Panc1 (cell line): ENCODE results near the gene RPL36A. TPM values are rescaled to one million over a fixed set of nuclear protein-coding genes. Genes with fewer than 3 reads are reported as not detected.

ENCODE experiments used
- ATAC-seq: fragments of 200-7000 bp; cut with Tn5 transposase; 2 replicates; pipeline ENCODE4 v1.9.1; 2020; ENCODE audit warnings: mild to moderate bottlenecking, moderate library complexity
- BruUV-seq: library from RNA; stranded (reverse); fragments of 400-500 nt; replicated peaks from 2 replicates; lab custom pipeline; 2021; lab: Mats Ljungman, UMichigan
- CTCF ChIA-PET: fragments of 300-600 bp; sonication (Branson Sonifier 250); formaldehyde crosslinking; loops from one replicate; lab custom pipeline; 2022; ENCODE audit warnings: antibody characterized with exemption; lab: Charles Lee
- POLR2A ChIA-PET: fragments of 300-600 bp; sonication (Branson Sonifier 250); formaldehyde crosslinking; loops from one replicate; lab custom pipeline; 2022; ENCODE audit warnings: antibody characterized with exemption; lab: Charles Lee
- DNase-seq: peaks from one replicate; pipeline ENCODE4 v3.0.0-alpha.2; 2010; ENCODE audit warnings: low read depth, low spot score
- H3K27ac ChIP-seq: 2 replicates; pipeline ENCODE4 v1.5.1; 2011; ENCODE audit warnings: mild to moderate bottlenecking, low read length, inconsistent platforms
- H3K27me3 ChIP-seq: fragments of 200-500 bp; sonication (Bioruptor generic); 2 replicates; pipeline ENCODE4 v1.6.0; 2014; ENCODE audit warnings: low read length, inconsistent platforms; ENCODE audit not compliant: control insufficient read depth, insufficient read depth
- H3K36me3 ChIP-seq: fragments of 200-500 bp; sonication (Bioruptor generic); 2 replicates; pipeline ENCODE4 v1.5.1; 2014; ENCODE audit warnings: inconsistent platforms, mild to moderate bottlenecking, low read length, moderate library complexity; ENCODE audit not compliant: control insufficient read depth, insufficient read depth
- H3K4me1 ChIP-seq: 2 replicates; pipeline ENCODE4 v1.5.1; 2011; ENCODE audit warnings: inconsistent platforms, mild to moderate bottlenecking, low read length, moderate library complexity; ENCODE audit not compliant: control insufficient read depth, insufficient read depth
- H3K4me3 ChIP-seq, 2 experiments: 2 replicates each; pipeline ENCODE4 v1.5.1; 2011 to 2012; ENCODE audit warnings: low read depth in 2 of 2, low read length in 2 of 2, mild to moderate bottlenecking in 2 of 2, inconsistent platforms in 1 of 2, moderate library complexity in 1 of 2
- H3K9me3 ChIP-seq: fragments of 200-500 bp; sonication (Bioruptor generic); 2 replicates; pipeline ENCODE4 v1.5.1; 2014; ENCODE audit warnings: low read depth, mild to moderate bottlenecking, inconsistent platforms, low read length, moderate library complexity; ENCODE audit not compliant: control insufficient read depth, insufficient read depth
- CTCF ChIP-seq: fragments of 450-650 bp; IDR thresholded peaks from 2 replicates; pipeline ENCODE4 v1.5.1; 2017; ENCODE audit warnings: mild to moderate bottlenecking
- POLR2AphosphoS5 ChIP-seq: IDR thresholded peaks from 2 replicates; pipeline ENCODE4 v1.6.1; 2012; ENCODE audit warnings: mild to moderate bottlenecking, low read depth, low read length, moderate library complexity
- REST ChIP-seq, 2 experiments: IDR thresholded peaks; 2 replicates each; pipeline ENCODE4 v1.6.1; 2011 to 2012; ENCODE audit warnings: low read depth in 2 of 2, control low read depth in 1 of 2, low read length in 1 of 2, mild to moderate bottlenecking in 1 of 2, moderate library complexity in 1 of 2; ENCODE audit not compliant: insufficient read depth in 1 of 2
- SIN3A ChIP-seq: IDR thresholded peaks from 2 replicates; pipeline ENCODE4 v1.6.1; 2012; ENCODE audit warnings: low read depth, mild to moderate bottlenecking, low read length, moderate library complexity, borderline replicate concordance; ENCODE audit not compliant: insufficient read depth
- TCF7L2 ChIP-seq: IDR thresholded peaks from 2 replicates; pipeline ENCODE4 v1.6.1; 2011; ENCODE audit warnings: mild to moderate bottlenecking, low read depth, low read length, inconsistent platforms
- in situ Hi-C: cut with HindIII; loops from 2 replicates; pipeline ENCODE4 v1.10.0; 2016; ENCODE audit warnings: low sequenced_read_pairs, low pct_unique_long_range_greater_than_20kb
- intact Hi-C: fragments of 100-400 bp; cut with micrococcal nuclease; formaldehyde crosslinking; loops from one replicate; pipeline ENCODE4 v1.10.0; 2022; ENCODE audit not compliant: unreplicated experiment
- total RNA-seq: library from RNA; stranded (reverse); gene quantifications from one replicate; pipeline ENCODE4 v1.2.1, GENCODE V29; 2021; ENCODE audit not compliant: unreplicated experiment

The RPL36A gene
- total RNA-seq, 1 experiment from 2014 or later = 308 TPM

GRCh38 chrX:101409043-101409442 is 18.2 kb downstream of the RPL36A start:
- Histone ChIP-seq H3K27ac (peak overlapping the region; percentile 87), H3K27me3 (no peaks in the 10 kb centered on the region), H3K9me3 (no peaks in the 10 kb centered on the region), H3K4me3 (peak overlapping the region; percentile 99), H3K36me3 (peaks cover 10% of the 10 kb centered on the region), H3K4me1 (peaks cover 12% of the 10 kb centered on the region)
- DNase-seq = no peak
- ChIA-PET POLR2A (interaction anchor here (0.6 kb wide), 1 partner anchor 17 kb away, joined by 3 read pairs; no protein-coding TSS in a partner anchor), CTCF (interaction anchor here (0.6 kb wide), 1 partner anchor 1381 kb away, joined by 8 read pairs; no protein-coding TSS in a partner anchor)
- BruUV-seq = no TSS peak
- intact Hi-C loops (no loop called here), in situ Hi-C loops (no loop called here)
- no peak for ATAC-seq
- no peak for TF ChIP-seq SIN3A
- TF ChIP-seq CTCF = no peak
- TF ChIP-seq TCF7L2 = no peak
- no peak for TF ChIP-seq POLR2AphosphoS5
- no peak for TF ChIP-seq REST (IDR thresholded peaks at IDR 0.05; ENCODE audit: insufficient read depth in 1 of 2, low read depth in 2 of 2, low read length in 1 of 2)

GRCh38 chrX:101410461-101410860 is 19.6 kb downstream of the RPL36A start:
- TF ChIP-seq POLR2AphosphoS5 (no peak), REST (IDR thresholded peaks at IDR 0.05; ENCODE audit: insufficient read depth in 1 of 2, low read depth in 2 of 2, low read length in 1 of 2) (no peak), SIN3A (no peak)
- Histone ChIP-seq H3K9me3 (no peaks in the 10 kb centered on the region), H3K27me3 (no peaks in the 10 kb centered on the region), H3K27ac (0 out of 2 replicates have a peak overlapping the region, but pooled peaks have one; percentile 20), H3K36me3 (peaks cover 12% of the 10 kb centered on the region), H3K4me1 (peaks cover 12% of the 10 kb centered on the region; the same call in 1 of the 2 replicates), H3K4me3 (peak overlapping the region; percentile 15 to 99; a peak in 3 of 4 replicates)
- DNase-seq = no peak
- no TSS peak for BruUV-seq
- ATAC-seq = no peak
- CTCF ChIA-PET = no interaction called here
- in situ Hi-C loops (no loop called here), intact Hi-C loops (loop anchor here (10.0 kb wide), 1 partner anchor 184 kb away; no protein-coding TSS in a partner anchor)
- POLR2A ChIA-PET = no interaction called here
